ENCODE results near the gene ARHGEF5. TPM values are rescaled to one million over a fixed set of nuclear protein-coding genes. Genes with fewer than 3 reads are reported as not detected.
"Not testable (repeated sequence)": the region's sequence is repeated elsewhere in the genome, so short reads cannot be mapped to it uniquely, and the experiment has no call there.

The ARHGEF5 gene
- total RNA-seq, 4 donors from 2014 or later, result 73.7 to 141 (median 81.4) TPM

GRCh38 chr7:144356860-144357259 is 1.7 kb downstream of the ARHGEF5 start:
- H3K4me3 ChIP-seq (ENCODE audit: low read depth, poor library complexity, severe bottlenecking); intact Hi-C loops (cut with DNase I; ENCODE audit: low total_unique reads); DNase-seq (ENCODE audit: low spot score in 2 of 2): not testable (repeated sequence)
- 78% methylated on average over 2 of the region's 11 CpGs; no CpG with 5 or more reads in 1 of the 2 donors for WGBS, 2 donors

- intact Hi-C loops (cut with DNase I; ENCODE audit: low total_unique reads); H3K4me3 ChIP-seq (ENCODE audit: low read depth, poor library complexity, severe bottlenecking); DNase-seq (ENCODE audit: low spot score in 2 of 2): not testable (repeated sequence)
- no CpG with 5 or more reads among the region's 3 CpGs for WGBS, 2 donors
These were observed 6.9 kb downstream of the ARHGEF5 start for GRCh38 chr7:144362061-144362460.

- DNase-seq (ENCODE audit: low spot score in 2 of 2); intact Hi-C loops (cut with DNase I; ENCODE audit: low total_unique reads); H3K4me3 ChIP-seq (ENCODE audit: low read depth, poor library complexity, severe bottlenecking): not testable (repeated sequence)
- WGBS, 2 donors, result no CpG with 5 or more reads among the region's 6 CpGs
These were observed 10.3 kb downstream of the ARHGEF5 start for GRCh38 chr7:144365523-144365922.

- WGBS, 2 donors, result no CpG with 5 or more reads among the region's 9 CpGs
- intact Hi-C loops (cut with DNase I; ENCODE audit: low total_unique reads); H3K4me3 ChIP-seq (ENCODE audit: low read depth, poor library complexity, severe bottlenecking); DNase-seq (ENCODE audit: low spot score in 2 of 2): not testable (repeated sequence)
These were observed 12.0 kb downstream of the ARHGEF5 start for GRCh38 chr7:144367250-144367649.

DNA sequence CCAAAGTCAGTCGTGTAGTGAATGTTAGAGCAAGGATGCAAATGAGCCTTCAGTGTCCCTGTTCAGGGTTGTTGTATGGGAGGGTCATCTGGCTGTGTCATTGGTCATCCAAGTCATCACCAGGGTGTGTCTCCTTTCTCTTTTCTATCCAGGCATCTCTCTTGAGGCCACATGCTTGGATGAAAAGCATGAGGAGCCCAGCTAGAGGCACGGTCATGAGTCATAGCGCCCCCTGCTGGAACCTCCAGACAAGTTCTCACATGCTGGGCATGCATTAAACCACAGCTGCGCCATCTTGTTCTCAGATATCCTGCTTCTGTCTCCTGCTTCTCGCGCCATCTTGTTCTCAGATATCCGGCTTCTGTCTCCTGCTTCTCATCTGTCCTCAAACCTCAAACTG is 14.0 kb downstream of the ARHGEF5 start:
- intact Hi-C loops (cut with DNase I; ENCODE audit: low total_unique reads); DNase-seq (ENCODE audit: low spot score in 2 of 2); H3K4me3 ChIP-seq (ENCODE audit: low read depth, poor library complexity, severe bottlenecking): not testable (repeated sequence)
- no CpG with 5 or more reads among the region's 7 CpGs for WGBS, 2 donors

- no peak for TF ChIP-seq CTCF (IDR thresholded peaks at IDR 0.05)
- no peak for TF ChIP-seq POLR2A (IDR thresholded peaks at IDR 0.05)
- no peak overlapping the region for H3K4me3 ChIP-seq (ENCODE audit: low read depth, poor library complexity, severe bottlenecking)
- intact Hi-C loops (cut with DNase I; ENCODE audit: low total_unique reads), result no loop called here
- peak in 1 of 2 donors; percentile 42 for DNase-seq (ENCODE audit: low spot score in 2 of 2)
- 87 to 95% methylated on average over 9 of the region's 9 CpGs for WGBS, 2 donors
These were observed 23.4 kb downstream of the ARHGEF5 start for GRCh38 chr7:144378651-144379050.

DNA sequence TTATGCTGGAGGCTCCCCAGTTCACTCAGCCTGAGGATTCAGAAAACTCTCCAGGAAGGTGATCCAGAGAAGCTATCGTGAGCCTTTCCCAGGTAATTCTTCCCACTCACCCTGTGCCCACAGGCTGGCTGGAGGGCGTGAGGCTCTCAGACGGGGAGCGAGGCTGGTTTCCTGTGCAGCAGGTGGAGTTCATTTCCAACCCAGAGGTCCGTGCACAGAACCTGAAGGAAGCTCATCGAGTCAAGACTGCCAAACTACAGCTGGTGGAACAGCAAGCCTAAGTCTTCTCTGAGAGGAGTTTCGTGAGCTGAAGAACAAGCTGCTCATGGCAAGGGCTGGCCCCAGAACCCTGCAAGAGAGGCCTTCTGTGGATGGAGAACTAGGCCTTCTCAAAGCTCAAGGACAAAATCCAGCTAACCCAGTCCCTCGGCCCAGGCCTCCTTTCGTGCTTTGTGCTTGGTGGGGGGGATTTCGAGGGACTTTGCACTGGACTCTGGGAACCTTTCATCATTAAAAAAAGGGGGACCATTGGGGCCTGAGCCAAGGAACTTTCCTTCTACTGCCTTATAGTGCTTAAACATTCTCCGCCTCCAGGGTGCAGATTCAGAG is 24.7 kb downstream of the ARHGEF5 start:
- no peak for TF ChIP-seq CTCF (IDR thresholded peaks at IDR 0.05)
- TF ChIP-seq POLR2A (IDR thresholded peaks at IDR 0.05), result no peak
- intact Hi-C loops (cut with DNase I; ENCODE audit: low total_unique reads), result no loop called here
- 91 to 94% methylated on average over 11 of the region's 11 CpGs for WGBS, 2 donors
- peak in 1 of 2 donors; percentile 74 for DNase-seq (ENCODE audit: low spot score in 2 of 2)
- H3K4me3 ChIP-seq (ENCODE audit: low read depth, poor library complexity, severe bottlenecking), result no peak overlapping the region

DNA sequence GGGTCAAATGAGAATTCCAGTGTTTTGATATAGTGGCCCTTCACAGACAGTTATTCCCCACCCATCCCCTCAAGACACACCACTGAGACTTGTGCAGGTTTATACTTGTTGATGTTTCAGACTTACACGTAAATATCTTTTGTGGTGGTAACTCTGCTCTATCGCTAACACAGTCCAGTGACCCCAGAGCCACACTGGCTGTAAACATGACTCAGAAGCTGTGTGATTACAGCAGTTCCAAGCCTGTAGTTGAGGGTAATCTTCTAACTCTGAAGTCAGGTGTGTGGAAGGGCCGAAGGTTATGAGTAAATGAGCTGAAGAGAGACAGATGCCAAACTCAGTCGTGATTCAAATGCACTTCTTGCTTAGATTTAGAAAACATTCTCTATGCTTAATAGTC is 28.9 kb downstream of the ARHGEF5 start:
- H3K4me3 ChIP-seq (ENCODE audit: low read depth, poor library complexity, severe bottlenecking), result no peak overlapping the region
- TF ChIP-seq POLR2A (IDR thresholded peaks at IDR 0.05) (no peak), CTCF (IDR thresholded peaks at IDR 0.05) (no peak)
- peak in 1 of 2 donors; percentile 20 for DNase-seq (ENCODE audit: low spot score in 2 of 2)
- 35 to 60% methylated on average over 4 of the region's 4 CpGs for WGBS, 2 donors
- intact Hi-C loops (cut with DNase I; ENCODE audit: low total_unique reads), result no loop called here
